GM11168 (cell line): ENCODE data around the gene FRY.

Experiments
- in situ Hi-C: fragments of 300-500 bp; cut with MboI; formaldehyde crosslinking; loops from one replicate; pipeline ENCODE4 v1.12.0; 2022; ENCODE audit warnings: low sequenced_read_pairs; ENCODE audit not compliant: unreplicated experiment

Gene FRY

GRCh38 chr13:32203221-32203620 lies 171.6 kb downstream of the FRY start:
- in situ Hi-C loops, result no loop called here

GRCh38 chr13:32203736-32204135 lies 172.2 kb downstream of the FRY start:
- in situ Hi-C loops, result no loop called here

GRCh38 chr13:32205431-32206096 lies 174.0 kb downstream of the FRY start:
- in situ Hi-C loops, result no loop called here

GRCh38 chr13:32206097-32206740 lies 174.6 kb downstream of the FRY start:
- in situ Hi-C loops, result no loop called here

GRCh38 chr13:32208860-32209259 lies 177.3 kb downstream of the FRY start:
- in situ Hi-C loops, result no loop called here

- in situ Hi-C loops, result no loop called here
Measured at GRCh38 chr13:32209652-32210051, 178.1 kb downstream of the FRY start.

GRCh38 chr13:32210101-32210500 lies 178.5 kb downstream of the FRY start:
- in situ Hi-C loops, result no loop called here

GRCh38 chr13:32211813-32212212 lies 180.2 kb downstream of the FRY start:
- in situ Hi-C loops, result no loop called here

GRCh38 chr13:32212421-32212820 lies 180.8 kb downstream of the FRY start:
- in situ Hi-C loops, result no loop called here

GRCh38 chr13:32213626-32214025 lies 182.1 kb downstream of the FRY start:
- in situ Hi-C loops, result no loop called here

GRCh38 chr13:32214071-32214470 lies 182.5 kb downstream of the FRY start:
- in situ Hi-C loops, result no loop called here

- in situ Hi-C loops, result no loop called here
Measured at GRCh38 chr13:32216281-32216680, 184.7 kb downstream of the FRY start.

- in situ Hi-C loops, result no loop called here
Measured at GRCh38 chr13:32222046-32222676, 190.6 kb downstream of the FRY start.

- in situ Hi-C loops, result no loop called here
Measured at GRCh38 chr13:32224916-32225315, 193.3 kb downstream of the FRY start.

GRCh38 chr13:32225481-32225931 lies 193.9 kb downstream of the FRY start:
- in situ Hi-C loops, result no loop called here

GRCh38 chr13:32228330-32229041 lies 196.9 kb downstream of the FRY start:
- in situ Hi-C loops, result no loop called here

- in situ Hi-C loops, result no loop called here
Measured at GRCh38 chr13:32229443-32229842, 197.9 kb downstream of the FRY start.

- in situ Hi-C loops, result no loop called here
Measured at GRCh38 chr13:32232263-32232662, 200.7 kb downstream of the FRY start.

- in situ Hi-C loops, result no loop called here
Measured at GRCh38 chr13:32233062-32233461, 201.5 kb downstream of the FRY start.

- in situ Hi-C loops, result no loop called here
Measured at GRCh38 chr13:32234914-32235313, 203.3 kb downstream of the FRY start.

- in situ Hi-C loops, result no loop called here
Measured at GRCh38 chr13:32237681-32238080, 206.1 kb downstream of the FRY start.
